ENCODE measurements around the gene MARVELD1.
A peak's percentile ranks its signal among the peaks of the same experiment; 100 is the strongest.

The MARVELD1 gene

GRCh38 chr10:97713339-97713825 lies at the start of gene MARVELD1:
Gene MARVELD1, plus strand, starts transcription at chr10:97713730. Its CDS starts 147 bp downstream, at chr10:97713877.
- peak within 1 kb of the TSS; percentile 29 for H3K4me2 ChIP-seq (ENCODE audit: low read length)
- H3K9me3 ChIP-seq (ENCODE audit: low read length), result no peaks in the 10 kb centered on the region
- H3K27ac ChIP-seq (ENCODE audit: low read depth, low read length, poor library complexity, severe bottlenecking), result no peak within 1 kb of the TSS
- no peaks in the 10 kb centered on the region for H3F3A ChIP-seq (ENCODE audit: insufficient read depth, low read length)
- H3K36me3 ChIP-seq (ENCODE audit: insufficient read depth, low read length), result no peaks in the 10 kb centered on the region
- H3K9ac ChIP-seq (ENCODE audit: low read length), result no peak within 1 kb of the TSS
- no peak for TF ChIP-seq EZH2 (IDR thresholded peaks at IDR 0.05; ENCODE audit: borderline replicate concordance, low read length)
- TF ChIP-seq, protein P1, sequence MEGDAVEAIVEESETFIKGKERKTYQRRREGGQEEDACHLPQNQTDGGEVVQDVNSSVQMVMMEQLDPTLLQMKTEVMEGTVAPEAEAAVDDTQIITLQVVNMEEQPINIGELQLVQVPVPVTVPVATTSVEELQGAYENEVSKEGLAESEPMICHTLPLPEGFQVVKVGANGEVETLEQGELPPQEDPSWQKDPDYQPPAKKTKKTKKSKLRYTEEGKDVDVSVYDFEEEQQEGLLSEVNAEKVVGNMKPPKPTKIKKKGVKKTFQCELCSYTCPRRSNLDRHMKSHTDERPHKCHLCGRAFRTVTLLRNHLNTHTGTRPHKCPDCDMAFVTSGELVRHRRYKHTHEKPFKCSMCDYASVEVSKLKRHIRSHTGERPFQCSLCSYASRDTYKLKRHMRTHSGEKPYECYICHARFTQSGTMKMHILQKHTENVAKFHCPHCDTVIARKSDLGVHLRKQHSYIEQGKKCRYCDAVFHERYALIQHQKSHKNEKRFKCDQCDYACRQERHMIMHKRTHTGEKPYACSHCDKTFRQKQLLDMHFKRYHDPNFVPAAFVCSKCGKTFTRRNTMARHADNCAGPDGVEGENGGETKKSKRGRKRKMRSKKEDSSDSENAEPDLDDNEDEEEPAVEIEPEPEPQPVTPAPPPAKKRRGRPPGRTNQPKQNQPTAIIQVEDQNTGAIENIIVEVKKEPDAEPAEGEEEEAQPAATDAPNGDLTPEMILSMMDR (IDR thresholded peaks at IDR 0.05; ENCODE audit: low read length), result no peak
- H3K9me2 ChIP-seq (ENCODE audit: low read depth, low read length), result no peaks in the 10 kb centered on the region
- H4K20me1 ChIP-seq (ENCODE audit: insufficient read depth, low read length), result no peaks in the 10 kb centered on the region
- peak within 1 kb of the TSS; percentile 37 for H3K4me3 ChIP-seq (ENCODE audit: low read depth, low read length, poor library complexity, severe bottlenecking)
- no peaks in the 10 kb centered on the region for H3K4me1 ChIP-seq (ENCODE audit: insufficient read depth, low read length, severe bottlenecking)
- no peaks in the 10 kb centered on the region for H3K27me3 ChIP-seq (ENCODE audit: insufficient read depth, low read length)
- H2AFZ ChIP-seq (ENCODE audit: low read length), result no peak within 1 kb of the TSS
- H3K79me2 ChIP-seq (ENCODE audit: insufficient read depth, low read length), result no peaks in the 10 kb centered on the region

DNA sequence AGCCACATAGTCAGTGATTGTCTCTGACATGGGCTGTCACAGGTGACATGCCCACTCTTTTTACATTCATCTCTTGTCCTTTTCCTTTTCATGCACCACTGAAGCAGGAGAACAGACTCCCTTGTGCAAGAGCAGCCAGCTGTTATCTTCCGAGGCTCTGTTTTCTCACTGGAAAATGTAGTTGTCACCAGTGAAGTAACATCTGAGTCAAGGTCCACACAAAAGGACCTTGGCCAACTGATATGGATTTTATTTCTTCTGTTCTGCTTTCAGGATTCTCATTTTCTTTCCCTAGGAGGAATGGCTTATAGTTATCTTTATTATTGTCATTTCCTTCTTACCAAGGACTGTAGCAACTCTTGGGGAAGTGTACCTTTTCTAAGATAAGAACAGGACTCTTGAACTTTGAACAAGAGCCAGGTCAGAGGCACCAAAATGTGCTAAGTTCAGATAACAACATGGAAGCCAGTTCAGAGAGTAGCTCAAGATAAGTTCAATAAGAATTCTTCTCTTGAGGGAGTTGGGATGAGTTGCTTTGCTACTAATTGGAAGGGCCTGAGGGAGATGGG lies 49.2 kb upstream of the MARVELD1 start:
- TF ChIP-seq, protein P1 (IDR thresholded peaks at IDR 0.05; ENCODE audit: low read length), result no peak
- no peak for TF ChIP-seq EZH2 (IDR thresholded peaks at IDR 0.05; ENCODE audit: borderline replicate concordance, low read length)
- H2AFZ ChIP-seq (ENCODE audit: low read length), result no peak overlapping the region
- no peak overlapping the region for H3K9ac ChIP-seq (ENCODE audit: low read length)
- no peaks in the 10 kb centered on the region for H3F3A ChIP-seq (ENCODE audit: insufficient read depth, low read length)
- H4K20me1 ChIP-seq (ENCODE audit: insufficient read depth, low read length), result no peaks in the 10 kb centered on the region
- no peaks in the 10 kb centered on the region for H3K79me2 ChIP-seq (ENCODE audit: insufficient read depth, low read length)
- H3K4me1 ChIP-seq (ENCODE audit: insufficient read depth, low read length, severe bottlenecking), result no peaks in the 10 kb centered on the region
- H3K4me3 ChIP-seq (ENCODE audit: low read depth, low read length, poor library complexity, severe bottlenecking), result no peak overlapping the region
- H3K4me2 ChIP-seq (ENCODE audit: low read length), result no peak overlapping the region
- H3K27ac ChIP-seq (ENCODE audit: low read depth, low read length, poor library complexity, severe bottlenecking), result no peak overlapping the region
- no peaks in the 10 kb centered on the region for H3K27me3 ChIP-seq (ENCODE audit: insufficient read depth, low read length)
- H3K9me2 ChIP-seq (ENCODE audit: low read depth, low read length), result no peaks in the 10 kb centered on the region
- H3K36me3 ChIP-seq (ENCODE audit: insufficient read depth, low read length), result peaks cover 9% of the 10 kb centered on the region
- H3K9me3 ChIP-seq (ENCODE audit: low read length), result no peaks in the 10 kb centered on the region

GRCh38 chr10:97666992-97667391 lies 46.5 kb upstream of the MARVELD1 start:
- no peaks in the 10 kb centered on the region for H3K9me3 ChIP-seq (ENCODE audit: low read length)
- H3K9me2 ChIP-seq (ENCODE audit: low read depth, low read length), result no peaks in the 10 kb centered on the region
- H3F3A ChIP-seq (ENCODE audit: insufficient read depth, low read length), result no peaks in the 10 kb centered on the region
- H3K27ac ChIP-seq (ENCODE audit: low read depth, low read length, poor library complexity, severe bottlenecking), result no peak overlapping the region
- no peak overlapping the region for H3K4me2 ChIP-seq (ENCODE audit: low read length)
- H3K79me2 ChIP-seq (ENCODE audit: insufficient read depth, low read length), result no peaks in the 10 kb centered on the region
- no peak overlapping the region for H3K4me3 ChIP-seq (ENCODE audit: low read depth, low read length, poor library complexity, severe bottlenecking)
- H2AFZ ChIP-seq (ENCODE audit: low read length), result no peak overlapping the region
- H4K20me1 ChIP-seq (ENCODE audit: insufficient read depth, low read length), result no peaks in the 10 kb centered on the region
- TF ChIP-seq, protein P1 (IDR thresholded peaks at IDR 0.05; ENCODE audit: low read length), result no peak
- TF ChIP-seq EZH2 (IDR thresholded peaks at IDR 0.05; ENCODE audit: borderline replicate concordance, low read length), result no peak
- no peaks in the 10 kb centered on the region for H3K27me3 ChIP-seq (ENCODE audit: insufficient read depth, low read length)
- H3K4me1 ChIP-seq (ENCODE audit: insufficient read depth, low read length, severe bottlenecking), result no peaks in the 10 kb centered on the region
- peaks cover 9% of the 10 kb centered on the region for H3K36me3 ChIP-seq (ENCODE audit: insufficient read depth, low read length)
- no peak overlapping the region for H3K9ac ChIP-seq (ENCODE audit: low read length)
